K562 (cell line): ENCODE data around the gene MFSD6. TPM values are rescaled to one million over a fixed set of nuclear protein-coding genes. Genes with fewer than 3 reads are reported as not detected.

Source experiments
- C11orf30 ChIP-seq: fragments of 450-650 bp; IDR thresholded peaks from 2 replicates; pipeline ENCODE4 v1.6.1; 2016; ENCODE audit warnings: low read depth, mild to moderate bottlenecking
- CREM ChIP-seq: IDR thresholded peaks from 2 replicates; pipeline ENCODE4 v1.6.1; 2014; ENCODE audit warnings: antibody characterized with exemption, low read depth
- ESRRB ChIP-seq: fragments of 250-450 bp; sonication (Bioruptor Pico); IDR thresholded peaks from 2 replicates; pipeline ENCODE4 v1.5.0; 2020; ENCODE audit warnings: mild to moderate bottlenecking, moderate library complexity, borderline replicate concordance
- GABPB2 ChIP-seq: fragments of 250-450 bp; sonication (Bioruptor Pico); conservative IDR thresholded peaks from 2 replicates; pipeline ENCODE4 v1.5.1; 2021; ENCODE audit warnings: mild to moderate bottlenecking
- MAFG ChIP-seq: fragments of 450-650 bp; conservative IDR thresholded peaks from 2 replicates; pipeline ENCODE4 v1.6.1; 2016; ENCODE audit warnings: missing genetic modification characterization, missing compliant biosample characterization
- NCOA4 ChIP-seq: fragments of 450-650 bp; IDR thresholded peaks from 2 replicates; pipeline ENCODE4 v1.6.1; 2018; ENCODE audit warnings: mild to moderate bottlenecking; ENCODE audit not compliant: partially characterized antibody
- POLR2AphosphoS2 ChIP-seq: IDR thresholded peaks from 2 replicates; pipeline ENCODE4 v1.6.1; 2012; ENCODE audit warnings: low read length, improper control_type of control experiment
- RFX1 ChIP-seq: fragments of 450-650 bp; IDR thresholded peaks from 2 replicates; pipeline ENCODE4 v1.6.1; 2016; ENCODE audit warnings: mild to moderate bottlenecking, moderate library complexity
- RFX5 ChIP-seq: IDR thresholded peaks from 2 replicates; pipeline ENCODE4 v1.6.1; 2011; ENCODE audit warnings: low read depth, mild to moderate bottlenecking, improper control_type of control experiment, low read length
- RUNX1 ChIP-seq: sonication (generic); IDR thresholded peaks from 2 replicates; pipeline ENCODE4 v1.6.1; 2016; ENCODE audit warnings: antibody characterized with exemption, low read depth
- SOX6 ChIP-seq: fragments of 450-650 bp; IDR thresholded peaks from 2 replicates; pipeline ENCODE4 v1.6.1; 2014; ENCODE audit warnings: mild to moderate bottlenecking
- SUPT5H ChIP-seq: fragments of 450-650 bp; IDR thresholded peaks from 2 replicates; pipeline ENCODE4 v1.6.1; 2016
- ZNF316 ChIP-seq: fragments of 450-650 bp; IDR thresholded peaks from 2 replicates; pipeline ENCODE4 v1.6.1; 2016
- polyA plus RNA-seq, 8 experiments: library from polyadenylated mRNA; depleted of rRNA in 4 of 8; stranded (reverse) in 5 of 8; unstranded in 3 of 8; fragments of >200 nt; fragmentation: Nextera tagmentation in 2 of 8; fragmentation: Illumina TruSeq in 1 of 8; extraction: Ambion mirVana in 2 of 8; extraction: Trizol in 1 of 8; gene quantifications; 2 replicates each; pipeline versions ENCODE4 v1.2.1 to v1.2.3, GENCODE V29; 2011 to 2014; ENCODE audit warnings: inconsistent platforms in 1 of 8, missing spikeins in 1 of 8
- total RNA-seq, 7 experiments: library from RNA; depleted of rRNA in 6 of 7; stranded (reverse); fragments of >200 nt in 6 of 7; fragmentation: Illumina TruSeq in 2 of 7; extraction: Trizol in 2 of 7; gene quantifications; 2 replicates each; pipeline versions ENCODE4 v1.2.1 to v1.2.3, GENCODE V29; 2011 to 2021; ENCODE audit warnings: low replicate concordance in 1 of 7
- TF ChIP-seq, protein P1 (sequence below), 2 experiments: fragments of 450-650 bp in 1 of 2; sonication (generic) in 1 of 2; formaldehyde crosslinking in 1 of 2; IDR thresholded peaks; 2 replicates each; pipeline versions ENCODE4 v1.7.1 to v1.9.0; 2016 to 2022; ENCODE audit warnings: inconsistent platforms in 1 of 2, mild to moderate bottlenecking in 1 of 2, missing genetic modification reagents in 1 of 2
- TF ChIP-seq, protein P2 (sequence below): IDR thresholded peaks from 2 replicates; pipeline ENCODE4 v1.6.1; 2016; ENCODE audit warnings: missing genetic modification characterization, missing compliant biosample characterization
- TF ChIP-seq, protein P3 (sequence below): fragments of 250-450 bp; sonication (Bioruptor Pico); IDR thresholded peaks from 2 replicates; pipeline ENCODE4 v1.5.0; 2021; ENCODE audit warnings: mild to moderate bottlenecking, borderline replicate concordance

MFSD6 gene
- total and polyA plus RNA-seq, 9 of the 15 experiments (the other 6 are each of a cell fraction or from before 2014, with no cell fraction given), result 1.1 to 7.9 (median 4.4) TPM

DNA sequence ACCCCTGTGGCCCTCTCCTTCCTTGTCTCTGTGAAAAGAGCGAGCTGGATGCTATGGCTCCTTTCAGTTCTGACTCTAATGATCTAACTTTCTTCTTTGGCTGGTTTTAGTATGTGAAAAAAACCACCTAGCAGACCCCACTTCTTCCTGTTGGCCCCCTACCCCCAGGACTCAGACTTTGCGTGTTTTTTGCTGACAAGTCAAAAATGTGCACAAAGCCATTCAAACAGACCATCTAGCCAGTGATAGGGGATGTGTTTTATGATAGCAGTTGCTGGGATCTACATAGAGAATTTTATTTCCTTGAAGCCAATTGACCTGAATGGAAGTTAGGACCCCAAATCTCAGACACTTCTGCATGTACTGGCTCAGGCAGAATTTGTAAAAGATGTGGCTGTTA is 49.1 kb downstream of the MFSD6 start (continued):
- TF ChIP-seq, protein P1, sequence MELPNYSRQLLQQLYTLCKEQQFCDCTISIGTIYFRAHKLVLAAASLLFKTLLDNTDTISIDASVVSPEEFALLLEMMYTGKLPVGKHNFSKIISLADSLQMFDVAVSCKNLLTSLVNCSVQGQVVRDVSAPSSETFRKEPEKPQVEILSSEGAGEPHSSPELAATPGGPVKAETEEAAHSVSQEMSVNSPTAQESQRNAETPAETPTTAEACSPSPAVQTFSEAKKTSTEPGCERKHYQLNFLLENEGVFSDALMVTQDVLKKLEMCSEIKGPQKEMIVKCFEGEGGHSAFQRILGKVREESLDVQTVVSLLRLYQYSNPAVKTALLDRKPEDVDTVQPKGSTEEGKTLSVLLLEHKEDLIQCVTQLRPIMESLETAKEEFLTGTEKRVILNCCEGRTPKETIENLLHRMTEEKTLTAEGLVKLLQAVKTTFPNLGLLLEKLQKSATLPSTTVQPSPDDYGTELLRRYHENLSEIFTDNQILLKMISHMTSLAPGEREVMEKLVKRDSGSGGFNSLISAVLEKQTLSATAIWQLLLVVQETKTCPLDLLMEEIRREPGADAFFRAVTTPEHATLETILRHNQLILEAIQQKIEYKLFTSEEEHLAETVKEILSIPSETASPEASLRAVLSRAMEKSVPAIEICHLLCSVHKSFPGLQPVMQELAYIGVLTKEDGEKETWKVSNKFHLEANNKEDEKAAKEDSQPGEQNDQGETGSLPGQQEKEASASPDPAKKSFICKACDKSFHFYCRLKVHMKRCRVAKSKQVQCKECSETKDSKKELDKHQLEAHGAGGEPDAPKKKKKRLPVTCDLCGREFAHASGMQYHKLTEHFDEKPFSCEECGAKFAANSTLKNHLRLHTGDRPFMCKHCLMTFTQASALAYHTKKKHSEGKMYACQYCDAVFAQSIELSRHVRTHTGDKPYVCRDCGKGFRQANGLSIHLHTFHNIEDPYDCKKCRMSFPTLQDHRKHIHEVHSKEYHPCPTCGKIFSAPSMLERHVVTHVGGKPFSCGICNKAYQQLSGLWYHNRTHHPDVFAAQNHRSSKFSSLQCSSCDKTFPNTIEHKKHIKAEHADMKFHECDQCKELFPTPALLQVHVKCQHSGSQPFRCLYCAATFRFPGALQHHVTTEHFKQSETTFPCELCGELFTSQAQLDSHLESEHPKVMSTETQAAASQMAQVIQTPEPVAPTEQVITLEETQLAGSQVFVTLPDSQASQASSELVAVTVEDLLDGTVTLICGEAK (IDR thresholded peaks at IDR 0.05), result no peak
- TF ChIP-seq, protein P1 (CRISPR knock-in tag; IDR thresholded peaks at IDR 0.05), result no peak
- TF ChIP-seq ZNF316 (peak; percentile 95), SUPT5H (no peak), C11orf30 (peak; percentile 91), RFX1 (no peak), RUNX1 (no peak), GABPB2 (CRISPR knock-in tag) (no peak), MAFG (tag) (peak; percentile 86), POLR2AphosphoS2 (no peak), CREM (no peak), SOX6 (no peak), ESRRB (CRISPR knock-in tag) (no peak), NCOA4 (no peak), RFX5 (no peak)
- TF ChIP-seq, protein P2, sequence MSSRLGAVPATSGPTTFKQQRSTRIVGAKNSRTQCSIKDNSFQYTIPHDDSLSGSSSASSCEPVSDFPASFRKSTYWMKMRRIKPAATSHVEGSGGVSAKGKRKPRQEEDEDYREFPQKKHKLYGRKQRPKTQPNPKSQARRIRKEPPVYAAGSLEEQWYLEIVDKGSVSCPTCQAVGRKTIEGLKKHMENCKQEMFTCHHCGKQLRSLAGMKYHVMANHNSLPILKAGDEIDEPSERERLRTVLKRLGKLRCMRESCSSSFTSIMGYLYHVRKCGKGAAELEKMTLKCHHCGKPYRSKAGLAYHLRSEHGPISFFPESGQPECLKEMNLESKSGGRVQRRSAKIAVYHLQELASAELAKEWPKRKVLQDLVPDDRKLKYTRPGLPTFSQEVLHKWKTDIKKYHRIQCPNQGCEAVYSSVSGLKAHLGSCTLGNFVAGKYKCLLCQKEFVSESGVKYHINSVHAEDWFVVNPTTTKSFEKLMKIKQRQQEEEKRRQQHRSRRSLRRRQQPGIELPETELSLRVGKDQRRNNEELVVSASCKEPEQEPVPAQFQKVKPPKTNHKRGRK, result no peak
- TF ChIP-seq, protein P3, sequence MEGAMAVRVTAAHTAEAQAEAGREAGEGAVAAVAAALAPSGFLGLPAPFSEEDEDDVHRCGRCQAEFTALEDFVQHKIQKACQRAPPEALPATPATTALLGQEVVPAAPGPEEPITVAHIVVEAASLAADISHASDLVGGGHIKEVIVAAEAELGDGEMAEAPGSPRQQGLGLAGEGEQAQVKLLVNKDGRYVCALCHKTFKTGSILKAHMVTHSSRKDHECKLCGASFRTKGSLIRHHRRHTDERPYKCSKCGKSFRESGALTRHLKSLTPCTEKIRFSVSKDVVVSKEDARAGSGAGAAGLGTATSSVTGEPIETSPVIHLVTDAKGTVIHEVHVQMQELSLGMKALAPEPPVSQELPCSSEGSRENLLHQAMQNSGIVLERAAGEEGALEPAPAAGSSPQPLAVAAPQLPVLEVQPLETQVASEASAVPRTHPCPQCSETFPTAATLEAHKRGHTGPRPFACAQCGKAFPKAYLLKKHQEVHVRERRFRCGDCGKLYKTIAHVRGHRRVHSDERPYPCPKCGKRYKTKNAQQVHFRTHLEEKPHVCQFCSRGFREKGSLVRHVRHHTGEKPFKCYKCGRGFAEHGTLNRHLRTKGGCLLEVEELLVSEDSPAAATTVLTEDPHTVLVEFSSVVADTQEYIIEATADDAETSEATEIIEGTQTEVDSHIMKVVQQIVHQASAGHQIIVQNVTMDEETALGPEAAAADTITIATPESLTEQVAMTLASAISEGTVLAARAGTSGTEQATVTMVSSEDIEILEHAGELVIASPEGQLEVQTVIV (CRISPR knock-in tag), result no peak
